ENCODE measurements around the gene NFE2L3.
"Not testable (repeated sequence)": the region's sequence is repeated elsewhere in the genome, so short reads cannot be mapped to it uniquely, and the experiment has no call there.

Gene NFE2L3

DNA sequence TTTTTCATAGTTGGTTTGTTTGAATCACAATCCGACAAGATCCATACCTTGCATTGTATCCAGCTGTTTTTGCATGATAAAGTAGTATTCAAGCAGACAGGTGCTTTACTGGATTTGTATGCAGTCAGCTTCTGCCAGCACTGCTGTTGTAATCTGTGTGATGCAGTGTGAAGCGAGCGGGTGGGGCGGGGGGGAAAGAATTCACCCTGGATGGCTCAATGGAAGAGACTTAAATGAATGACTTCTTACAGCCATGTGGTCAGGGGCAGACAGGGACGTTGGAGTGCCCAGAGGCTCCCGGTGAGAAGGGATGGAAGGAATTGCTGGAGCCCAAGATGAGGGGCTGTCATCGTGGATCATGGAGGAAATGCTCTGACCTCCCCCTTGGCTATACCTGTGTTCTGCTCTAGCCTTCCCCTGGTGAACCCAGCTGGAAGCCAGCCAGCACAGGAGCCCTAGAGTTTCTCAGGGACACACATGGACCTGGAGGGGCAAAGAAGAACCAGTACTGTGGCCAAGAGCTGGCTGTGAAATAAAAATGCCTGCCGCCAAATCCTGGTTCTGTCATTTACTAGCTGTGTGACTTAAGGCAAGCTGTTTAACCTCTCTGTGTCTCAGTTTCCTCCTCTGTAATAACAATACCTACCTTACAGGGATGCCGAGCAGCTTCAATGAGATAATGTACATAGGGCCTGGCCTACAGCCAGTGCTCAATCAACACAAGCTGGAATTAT, 14.1 kb downstream of the NFE2L3 start:
- no peak for DNase-seq

DNA sequence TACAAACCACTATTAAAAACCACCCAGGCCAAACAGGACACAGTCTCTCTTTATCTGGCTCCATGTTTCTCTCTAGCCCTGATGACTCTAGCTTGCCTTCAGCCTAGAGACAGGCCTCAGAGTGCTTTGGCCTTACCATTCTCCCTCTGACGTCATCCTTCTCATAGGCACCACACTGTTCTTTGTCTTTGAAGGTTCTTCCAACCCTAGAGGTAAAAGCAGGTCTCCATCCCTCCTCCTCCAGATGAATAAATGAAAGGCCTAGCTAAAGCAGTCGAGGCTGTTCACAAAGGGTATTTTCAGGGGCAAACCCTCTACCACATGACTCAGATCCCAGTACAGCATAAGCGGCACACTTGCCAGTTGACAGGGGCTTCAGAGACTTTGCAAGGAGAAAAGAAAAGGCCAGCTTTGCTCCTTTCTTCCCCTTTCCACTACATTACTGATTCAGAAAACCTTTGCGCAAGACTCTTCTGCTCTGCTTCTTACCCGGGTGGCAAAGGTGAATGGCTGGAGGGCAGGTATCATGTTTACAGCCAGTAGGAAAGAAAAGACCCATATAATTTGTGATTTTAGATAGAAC, 14.8 kb downstream of the NFE2L3 start:
- DNase-seq = no peak

DNA sequence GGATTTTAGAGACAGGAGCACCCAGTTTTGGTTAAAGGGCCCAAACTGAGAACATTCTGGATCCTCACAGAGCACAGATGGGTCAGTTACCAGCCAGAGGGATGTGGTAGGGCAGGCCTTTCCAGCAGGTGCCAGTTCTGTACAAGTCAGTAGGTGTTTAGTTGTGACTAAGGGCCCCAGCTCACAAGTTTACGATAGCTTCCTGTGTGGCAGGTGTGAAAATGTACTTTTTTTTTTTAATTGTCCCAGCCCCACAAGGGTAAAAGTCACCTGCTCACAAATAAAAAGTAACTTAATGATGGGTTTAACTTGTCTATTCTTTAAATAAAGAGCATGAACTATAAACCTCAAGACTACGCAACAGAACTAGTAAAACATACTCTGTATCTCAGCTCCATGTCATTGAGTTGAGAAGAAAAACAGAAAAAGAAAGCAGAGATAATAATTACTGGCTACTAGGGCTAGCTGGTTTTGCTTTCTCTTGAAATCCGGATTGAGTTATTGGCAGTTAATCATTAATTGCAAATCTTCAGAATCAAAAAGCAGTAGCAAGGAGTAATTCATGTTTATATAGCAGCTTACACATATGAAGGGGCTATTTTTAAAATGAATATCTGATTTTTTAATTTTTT, 15.4 kb downstream of the NFE2L3 start:
- no peak for DNase-seq

DNA sequence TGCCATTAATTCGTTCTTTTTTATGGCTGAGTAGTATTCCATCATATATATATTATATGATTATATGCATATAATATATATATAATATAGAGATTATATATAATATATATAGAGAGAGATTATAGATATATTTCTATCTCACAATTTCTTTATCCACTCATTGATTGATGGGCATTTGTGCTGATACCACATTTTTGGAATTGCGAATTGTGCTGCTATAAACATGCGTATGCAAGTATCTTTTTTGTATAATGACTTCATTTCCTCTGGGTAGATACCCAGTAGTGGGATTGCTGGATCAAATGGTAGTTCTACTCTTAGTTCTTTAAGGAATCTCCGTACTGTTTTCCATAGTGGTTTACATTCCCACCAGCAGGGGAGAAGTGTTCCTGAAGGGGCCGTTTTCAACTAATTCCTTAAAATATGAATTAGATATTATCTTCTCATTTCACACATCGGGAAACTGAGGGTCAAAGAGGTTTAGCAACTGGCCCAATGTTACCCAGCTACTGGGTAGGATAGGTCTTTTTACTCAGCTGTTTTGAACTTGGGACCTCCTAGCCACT, 16.5 kb downstream of the NFE2L3 start:
- no peak for DNase-seq

- no peak for DNase-seq
Measured at GRCh38 chr7:26169271-26169670, 17.3 kb downstream of the NFE2L3 start.

GRCh38 chr7:26170663-26171062, 18.7 kb downstream of the NFE2L3 start:
- DNase-seq = no peak

GRCh38 chr7:26171601-26172000, 19.6 kb downstream of the NFE2L3 start:
- DNase-seq = no peak

DNA sequence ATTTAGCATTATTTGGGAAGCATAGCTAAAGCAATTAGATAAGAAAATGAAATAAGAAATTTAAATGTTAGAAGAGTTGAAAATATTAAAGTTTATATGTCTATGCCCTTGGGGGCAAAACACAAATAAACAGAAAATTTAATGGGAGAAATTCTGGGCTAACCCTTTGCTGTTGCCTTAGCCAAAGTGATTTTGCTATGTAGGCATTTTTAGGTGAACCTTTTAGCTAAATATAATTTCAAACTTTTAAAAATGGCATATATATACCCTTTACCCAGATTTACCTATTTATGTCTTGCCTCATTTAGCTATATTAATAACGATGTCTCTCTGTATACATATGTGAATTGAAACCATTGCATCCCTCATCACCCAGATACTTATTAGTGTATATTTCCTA, 20.1 kb downstream of the NFE2L3 start:
- DNase-seq = no peak

DNA sequence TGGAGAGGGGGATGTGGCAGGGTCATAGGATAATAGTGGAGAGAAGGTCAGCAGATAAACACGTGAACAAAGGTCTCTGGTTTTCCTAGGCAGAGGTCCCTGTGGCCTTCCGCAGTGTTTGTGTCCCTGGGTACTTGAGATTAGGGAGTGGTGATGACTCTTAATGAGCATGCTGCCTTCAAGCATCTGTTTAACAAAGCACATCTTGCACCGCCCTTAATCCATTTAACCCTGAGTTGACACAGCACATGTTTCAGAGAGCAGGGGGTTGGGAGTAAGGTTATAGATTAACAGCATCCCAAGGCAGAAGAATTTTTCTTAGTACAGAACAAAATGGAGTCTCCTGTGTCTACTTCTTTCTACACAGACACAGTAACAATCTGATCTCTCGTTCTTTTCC, 23.9 kb downstream of the NFE2L3 start:
- DNase-seq = not testable (repeated sequence)

GRCh38 chr7:26176696-26177095, 24.7 kb downstream of the NFE2L3 start:
- DNase-seq = not testable (repeated sequence)

DNA sequence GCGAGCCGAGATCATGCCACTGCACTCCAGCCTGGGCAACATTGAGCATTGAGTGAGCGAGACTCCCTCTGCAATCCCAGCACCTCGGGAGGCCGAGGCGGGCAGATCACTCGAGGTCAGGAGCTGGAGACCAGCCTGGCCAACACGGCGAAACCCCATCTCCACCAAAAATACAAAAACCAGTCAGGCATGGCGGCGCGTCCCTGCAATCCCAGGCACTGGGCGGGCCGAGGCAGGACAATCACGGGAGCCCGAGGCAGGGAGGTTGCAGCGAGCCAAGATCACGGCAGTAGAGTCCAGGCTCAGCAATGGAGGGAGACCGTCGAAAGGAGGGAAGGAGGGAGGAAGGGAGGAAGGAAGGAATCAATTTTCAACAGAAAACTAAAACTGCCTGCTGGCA, 25.3 kb downstream of the NFE2L3 start:
- not testable (repeated sequence) for DNase-seq

- no peak for DNase-seq
Measured at GRCh38 chr7:26178272-26178960, 26.4 kb downstream of the NFE2L3 start.

- no peak for DNase-seq
Measured at GRCh38 chr7:26179422-26179821, 27.4 kb downstream of the NFE2L3 start.

DNA sequence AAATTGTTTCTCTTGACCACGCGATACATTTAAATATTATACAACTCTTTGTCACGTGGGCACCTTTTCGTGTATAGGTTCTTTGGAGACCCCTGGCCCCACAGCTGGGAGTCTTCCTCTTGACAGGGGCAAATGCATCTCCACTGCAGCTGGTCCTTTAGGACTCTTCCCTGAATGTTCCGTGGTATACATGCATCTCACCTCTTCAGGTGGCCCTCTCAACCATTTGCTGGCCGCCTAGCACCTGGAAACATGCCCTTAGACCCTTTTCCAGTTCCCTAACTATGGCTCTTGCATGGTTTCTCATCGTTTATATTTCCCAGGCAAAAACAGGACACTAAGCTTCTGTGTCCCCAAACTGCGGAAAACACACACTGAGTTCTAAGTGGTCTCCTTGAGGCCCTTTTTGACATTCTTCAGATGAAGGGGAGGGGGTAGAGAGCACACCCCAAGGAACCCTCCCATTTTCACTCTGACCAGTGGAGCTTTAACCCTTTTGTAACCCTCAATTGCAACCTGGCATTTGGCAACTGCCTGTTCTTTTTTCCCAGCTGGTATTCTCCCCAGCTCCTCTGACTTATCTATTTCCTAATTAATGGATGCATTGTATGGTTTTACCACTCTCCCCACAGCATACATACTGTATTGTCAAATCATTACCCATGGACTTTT, 28.0 kb downstream of the NFE2L3 start:
- no peak for DNase-seq

DNA sequence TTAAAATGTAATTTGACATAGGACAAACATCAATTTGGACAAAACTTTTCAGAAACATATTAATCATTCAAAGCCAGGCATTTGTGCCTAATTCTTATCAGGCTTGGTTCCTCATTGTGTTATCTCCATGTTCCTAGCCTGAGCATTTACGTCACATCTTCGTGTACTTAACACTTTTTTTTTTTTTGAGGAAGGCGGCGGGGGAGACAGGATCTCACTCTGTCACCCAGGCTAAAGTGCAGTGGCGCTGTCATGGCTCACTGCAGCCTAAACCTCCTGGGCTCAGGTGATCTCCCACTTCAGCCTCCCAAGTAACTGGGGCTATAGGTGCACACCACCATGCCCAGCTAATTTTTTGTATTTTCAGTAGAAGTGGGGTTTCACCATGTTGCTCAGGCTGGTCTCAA, 28.8 kb downstream of the NFE2L3 start:
- no peak for DNase-seq

DNA sequence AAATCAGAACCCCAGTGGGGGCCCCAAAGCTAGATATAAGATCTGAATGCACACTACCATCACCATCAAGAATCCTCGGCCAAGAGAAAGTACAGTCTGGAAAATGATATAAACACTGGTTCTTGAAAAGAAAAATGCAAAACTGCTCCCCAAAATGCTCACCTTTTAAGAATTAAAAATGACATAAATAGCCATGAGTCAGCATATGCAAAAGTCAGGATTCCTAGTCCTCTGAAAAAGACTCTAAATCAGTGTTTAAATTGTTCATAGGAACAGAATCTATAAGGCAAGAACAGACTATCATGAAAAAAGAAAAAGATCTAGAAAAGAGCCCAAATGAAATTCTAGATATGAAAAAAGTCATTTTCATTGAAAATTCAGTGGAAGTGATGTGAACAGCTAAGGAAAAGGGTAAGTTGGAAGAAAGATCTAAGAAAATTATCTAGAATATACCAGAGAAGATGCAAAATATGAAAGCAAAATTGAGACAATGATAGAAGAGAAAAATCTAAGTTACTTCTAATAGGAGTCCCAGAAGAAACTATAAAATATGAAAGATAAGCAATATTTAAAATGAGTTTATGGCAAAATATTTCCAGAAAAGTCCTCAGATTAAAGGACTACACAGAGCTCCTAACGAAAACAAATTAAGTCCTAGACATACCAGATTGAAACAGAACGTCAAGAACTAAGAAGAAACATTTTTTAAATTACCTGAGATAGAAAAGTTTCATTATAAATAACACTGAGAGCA, 29.7 kb downstream of the NFE2L3 start:
- DNase-seq = no peak

DNA sequence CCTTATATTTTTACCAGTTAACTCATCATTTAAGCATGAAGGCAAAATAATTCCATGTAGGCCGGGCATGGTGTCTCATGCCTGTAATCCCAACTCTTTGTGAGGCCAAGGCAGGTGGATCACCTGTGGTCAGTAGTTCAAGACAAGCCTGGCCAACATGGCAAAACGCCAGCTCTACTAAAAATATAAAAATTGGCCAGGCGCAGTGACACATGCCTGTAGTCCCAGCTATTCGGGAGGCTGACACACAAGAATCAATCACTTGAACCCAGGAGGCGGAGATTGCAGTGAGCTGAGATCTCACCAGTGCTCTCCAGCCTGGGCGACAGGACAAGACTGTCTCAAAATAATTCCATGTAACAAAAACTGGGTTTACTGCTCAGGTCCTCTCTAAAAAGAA, 30.3 kb downstream of the NFE2L3 start:
- no peak for DNase-seq

DNA sequence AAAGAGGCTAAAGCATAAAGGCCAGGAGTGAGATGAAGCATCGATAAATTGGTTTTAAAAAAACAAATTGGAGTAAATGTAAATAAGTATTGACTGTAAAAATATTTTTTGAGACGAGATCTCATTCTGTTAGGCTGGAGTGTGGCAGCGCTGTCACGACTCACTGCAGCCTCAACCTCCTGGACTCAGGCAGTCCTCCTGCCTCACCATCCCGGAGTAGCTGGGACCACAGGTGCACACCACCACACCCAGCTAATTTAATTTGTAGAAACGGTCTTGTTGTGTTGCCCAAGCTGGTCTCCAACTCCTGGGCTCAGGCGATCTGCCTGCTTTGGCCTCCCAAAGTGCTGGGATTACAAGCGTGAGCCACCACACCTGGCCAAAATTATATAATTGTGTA, 30.7 kb downstream of the NFE2L3 start:
- DNase-seq = no peak

DNA sequence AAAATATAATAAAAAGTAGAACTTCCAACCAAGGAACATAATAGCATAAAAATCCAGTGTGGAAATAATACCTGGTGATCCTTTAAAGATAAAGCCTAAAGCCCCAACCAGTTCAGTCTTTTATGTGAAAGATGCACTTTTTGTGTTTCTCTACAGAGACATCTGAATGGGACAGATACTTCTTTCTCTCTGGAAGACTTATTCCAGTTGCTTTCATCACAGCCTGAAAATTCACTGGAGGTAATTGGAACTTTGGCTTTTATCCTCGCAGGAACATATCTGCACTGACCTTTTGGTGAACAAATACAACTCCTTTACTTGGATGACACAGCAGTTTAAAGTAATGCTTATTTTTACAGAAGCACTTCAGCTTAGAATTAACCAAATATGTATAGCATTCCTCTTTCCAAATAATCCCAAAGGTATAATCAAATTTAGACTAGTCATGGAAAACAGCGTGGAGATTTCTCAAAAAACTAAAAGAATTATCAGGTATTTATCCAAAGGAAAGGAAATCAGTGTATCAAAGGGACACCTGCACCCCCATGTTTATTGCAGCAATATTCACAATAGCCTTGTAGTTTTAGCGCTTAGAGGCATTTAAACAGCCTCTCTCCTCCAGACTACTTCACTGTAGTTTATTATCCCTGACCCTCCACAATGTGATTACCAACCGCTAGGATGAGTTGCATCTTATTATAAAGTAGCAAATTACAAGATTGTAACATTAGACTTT, 31.7 kb downstream of the NFE2L3 start:
- no peak for DNase-seq

DNA sequence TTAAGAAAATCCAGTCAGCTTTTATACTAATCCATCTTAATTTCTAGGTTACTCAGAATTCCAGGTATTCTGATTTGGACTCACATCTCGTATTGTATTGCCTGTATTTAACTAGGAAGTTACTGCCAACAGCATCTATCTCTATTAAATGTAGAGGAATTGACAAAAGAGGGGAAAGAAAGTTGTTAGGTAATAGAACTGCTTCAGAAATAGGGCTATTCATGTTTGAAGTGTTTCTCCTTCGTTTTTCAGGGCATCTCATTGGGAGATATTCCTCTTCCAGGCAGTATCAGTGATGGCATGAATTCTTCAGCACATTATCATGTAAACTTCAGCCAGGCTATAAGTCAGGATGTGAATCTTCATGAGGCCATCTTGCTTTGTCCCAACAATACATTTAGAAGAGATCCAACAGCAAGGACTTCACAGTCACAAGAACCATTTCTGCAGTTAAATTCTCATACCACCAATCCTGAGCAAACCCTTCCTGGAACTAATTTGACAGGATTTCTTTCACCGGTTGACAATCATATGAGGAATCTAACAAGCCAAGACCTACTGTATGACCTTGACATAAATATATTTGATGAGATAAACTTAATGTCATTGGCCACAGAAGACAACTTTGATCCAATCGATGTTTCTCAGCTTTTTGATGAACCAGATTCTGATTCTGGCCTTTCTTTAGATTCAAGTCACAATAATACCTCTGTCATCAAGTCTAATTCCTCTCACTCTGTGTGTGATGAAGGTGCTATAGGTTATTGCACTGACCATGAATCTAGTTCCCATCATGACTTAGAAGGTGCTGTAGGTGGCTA, 32.5 kb downstream of the NFE2L3 start:
- DNase-seq = not testable (repeated sequence)

Measured in right kidney (tissue), 1 donor.